HG03442 (cell line): ENCODE data around the gene TMED3.

Experiments
- ATAC-seq: cut with Tn5 transposase; IDR thresholded peaks from one replicate; pipeline ENCODE4 v1.9.1; 2021; ENCODE audit warnings: mild to moderate bottlenecking, moderate library complexity; ENCODE audit not compliant: unreplicated experiment

TMED3 gene

GRCh38 chr15:79310985-79311900 is at the start of gene TMED3:
TMED3 (plus strand) TSS chr15:79311112; CDS start chr15:79311250, 138 bp downstream.
- peak; percentile 89 for ATAC-seq

GRCh38 chr15:79261836-79262235 is 49.1 kb upstream of the TMED3 start:
- ATAC-seq: no peak

- ATAC-seq: no peak
Measured at GRCh38 chr15:79265167-79265566, 45.7 kb upstream of the TMED3 start.

- ATAC-seq: no peak
Measured at GRCh38 chr15:79265987-79266579, 44.8 kb upstream of the TMED3 start.

GRCh38 chr15:79282371-79283251 is 28.3 kb upstream of the TMED3 start, which contains the start of gene ANKRD34C:
ANKRD34C (plus strand) TSS chr15:79282722; CDS start chr15:79293285, 10,563 bp downstream.
- ATAC-seq: no peak

- no peak for ATAC-seq
Measured at GRCh38 chr15:79283252-79284048, 27.5 kb upstream of the TMED3 start.

GRCh38 chr15:79290642-79291275 is 20.2 kb upstream of the TMED3 start:
- ATAC-seq: no peak

- ATAC-seq: no peak
Measured at GRCh38 chr15:79292011-79292410, 18.9 kb upstream of the TMED3 start.

GRCh38 chr15:79294075-79294474 is 16.8 kb upstream of the TMED3 start:
- ATAC-seq: no peak

GRCh38 chr15:79296583-79296982 is 14.3 kb upstream of the TMED3 start:
- ATAC-seq: no peak

GRCh38 chr15:79299126-79299840 is 11.6 kb upstream of the TMED3 start:
- ATAC-seq: no peak

GRCh38 chr15:79299841-79300235 is 11.1 kb upstream of the TMED3 start:
- ATAC-seq: no peak

GRCh38 chr15:79307251-79307650 is 3.7 kb upstream of the TMED3 start:
- no peak for ATAC-seq

- no peak for ATAC-seq
Measured at GRCh38 chr15:79308874-79309273, 2.0 kb upstream of the TMED3 start.

- peak; percentile 31 for ATAC-seq
Measured at GRCh38 chr15:79310612-79310984, 314 bp upstream of the TMED3 start.

GRCh38 chr15:79311901-79312553 is 1.1 kb downstream of the TMED3 start:
- no peak for ATAC-seq

- ATAC-seq: no peak
Measured at GRCh38 chr15:79314186-79314585, 3.3 kb downstream of the TMED3 start.

GRCh38 chr15:79314811-79315210 is 3.9 kb downstream of the TMED3 start:
- ATAC-seq: no peak
